H1 (cell line): Measurements from ENCODE around the gene TEF. TPM values are rescaled to one million over a fixed set of nuclear protein-coding genes. Genes with fewer than 3 reads are reported as not detected.
A peak's percentile ranks its signal among the peaks of the same experiment; 100 is the strongest.

Experiments used
- CTCF ChIA-PET: fragments of 300-600 bp; sonication (Branson Sonifier 250); formaldehyde crosslinking; loops from one replicate; lab custom pipeline; 2021; ENCODE audit not compliant: partially characterized antibody; lab: Charles Lee
- POLR2A ChIA-PET: fragments of 300-600 bp; sonication (Branson Sonifier 250); formaldehyde crosslinking; loops from one replicate; lab custom pipeline; 2021; ENCODE audit warnings: inconsistent platforms; ENCODE audit not compliant: partially characterized antibody; lab: Charles Lee
- DNase-seq, 2 experiments: peaks; one replicate each; pipeline versions ENCODE4 v3.0.0 to v3.0.0-alpha.2; 2010 to 2022; ENCODE audit warnings: low spot score in 2 of 2, low read depth in 1 of 2, mixed read lengths in 1 of 2
- FAIRE-seq: peaks from 2 replicates; lab custom pipeline; 2011; peaks lifted over from hg19 to GRCh38; lab: Jason Lieb, UNC
- H2AFZ ChIP-seq: 2 replicates; pipeline ENCODE4 v1.8.1; 2012; ENCODE audit warnings: low read length, inconsistent platforms
- H2AK5ac ChIP-seq: 2 replicates; pipeline ENCODE4 v1.6.1; 2013; ENCODE audit warnings: low read depth, low read length
- H2BK120ac ChIP-seq: replicated peaks from 2 replicates; pipeline ENCODE3; 2013; ENCODE audit warnings: low read depth, low read length, inconsistent platforms
- H2BK12ac ChIP-seq: 2 replicates; pipeline ENCODE4 v1.6.1; 2013; ENCODE audit warnings: low read depth, low read length
- H2BK15ac ChIP-seq: 2 replicates; pipeline ENCODE4 v1.6.1; 2013; ENCODE audit warnings: low read length
- H2BK20ac ChIP-seq: 2 replicates; pipeline ENCODE4 v1.6.1; 2013; ENCODE audit warnings: low read length
- H2BK5ac ChIP-seq: 2 replicates; pipeline ENCODE4 v1.6.1; 2013; ENCODE audit warnings: low read depth, low read length
- H3K14ac ChIP-seq: 2 replicates; pipeline ENCODE4 v1.6.1; 2013; ENCODE audit warnings: inconsistent platforms; ENCODE audit not compliant: insufficient read length
- H3K18ac ChIP-seq: 2 replicates; pipeline ENCODE4 v1.6.1; 2013; ENCODE audit warnings: low read length; ENCODE audit errors: extremely low read depth
- H3K23ac ChIP-seq: 2 replicates; pipeline ENCODE4 v1.6.1; 2013; ENCODE audit warnings: inconsistent platforms; ENCODE audit not compliant: insufficient read length
- H3K23me2 ChIP-seq: 2 replicates; pipeline ENCODE4 v1.6.1; 2013; ENCODE audit warnings: low read depth, low read length
- H3K27ac ChIP-seq: 2 replicates; pipeline ENCODE4 v1.6.1; 2011; ENCODE audit warnings: low read depth, low read length, inconsistent platforms
- H3K27me3 ChIP-seq, 4 experiments: replicated peaks in 1 of 4; 1 replicate in 1 of 4; 2 replicates in 3 of 4; pipeline versions ENCODE4 v1.6.1 to v1.8.1; 2011 to 2013; ENCODE audit warnings: low read length in 3 of 4, mild to moderate bottlenecking in 3 of 4, inconsistent platforms in 2 of 4, mixed read lengths in 2 of 4, moderate library complexity in 1 of 4; ENCODE audit not compliant: control insufficient read depth in 3 of 4, insufficient read depth in 3 of 4; ENCODE audit errors: extremely low read depth in 1 of 4
- H3K36me3 ChIP-seq, 4 experiments: 2 replicates each; pipeline versions ENCODE4 v1.6.1 to v1.8.1; 2011 to 2013; ENCODE audit warnings: mild to moderate bottlenecking in 4 of 4, low read length in 3 of 4, moderate library complexity in 2 of 4, control low read depth in 1 of 4, inconsistent platforms in 1 of 4; ENCODE audit not compliant: insufficient read depth in 4 of 4, control insufficient read depth in 2 of 4
- H3K4ac ChIP-seq: replicated peaks from 2 replicates; pipeline ENCODE3; 2013; ENCODE audit warnings: low read length, low read depth, mixed read lengths, inconsistent platforms; ENCODE audit not compliant: insufficient read length
- H3K4me1 ChIP-seq, 4 experiments: replicated peaks in 1 of 4; 1 replicate in 1 of 4; 2 replicates in 3 of 4; pipeline versions ENCODE4 v1.6.1 to v1.8.1; 2011 to 2013; ENCODE audit warnings: low read length in 3 of 4, inconsistent platforms in 2 of 4, mixed read lengths in 1 of 4; ENCODE audit not compliant: insufficient read depth in 4 of 4, control insufficient read depth in 3 of 4
- H3K4me2 ChIP-seq, 2 experiments: 2 replicates each; pipeline versions ENCODE4 v1.6.1 to v1.8.1; 2011 to 2013; ENCODE audit warnings: low read depth in 2 of 2, low read length in 2 of 2, control low read depth in 1 of 2, inconsistent platforms in 1 of 2, mild to moderate bottlenecking in 1 of 2; ENCODE audit not compliant: insufficient read depth in 1 of 2
- H3K4me3 ChIP-seq, 4 experiments: fragments of 200-600, 300-600 bp in 1 of 4; sonication (generic), shearing (Covaris generic), sonication (Bioruptor Twin) in 1 of 4; 2 replicates each; pipeline versions ENCODE4 v1.5.1 to v1.8.1; 2011 to 2016; ENCODE audit warnings: low read length in 4 of 4, low read depth in 3 of 4, control low read depth in 2 of 4, inconsistent platforms in 2 of 4, mild to moderate bottlenecking in 2 of 4, mixed read lengths in 1 of 4, moderate library complexity in 1 of 4; ENCODE audit not compliant: insufficient read depth in 2 of 4; ENCODE audit errors: extremely low read depth in 1 of 4
- H3K56ac ChIP-seq: replicated peaks from 2 replicates; pipeline ENCODE3; 2013; ENCODE audit warnings: low read depth, mild to moderate bottlenecking, mixed read lengths, low read length, inconsistent platforms; ENCODE audit not compliant: insufficient read length
- H3K79me1 ChIP-seq: 2 replicates; pipeline ENCODE4 v1.6.1; 2013; ENCODE audit warnings: low read depth, low read length, control low read depth
- H3K79me2 ChIP-seq, 2 experiments: 2 replicates each; pipeline versions ENCODE4 v1.6.1 to v1.8.1; 2012 to 2013; ENCODE audit warnings: low read length in 2 of 2, mild to moderate bottlenecking in 2 of 2, inconsistent platforms in 1 of 2; ENCODE audit not compliant: insufficient read depth in 2 of 2, control insufficient read depth in 1 of 2
- H3K9ac ChIP-seq, 4 experiments: replicated peaks in 1 of 4; 1 replicate in 1 of 4; 2 replicates in 3 of 4; pipeline versions ENCODE4 v1.6.1 to v1.8.1; 2011 to 2013; ENCODE audit warnings: low read depth in 3 of 4, low read length in 3 of 4, control low read depth in 2 of 4, mild to moderate bottlenecking in 2 of 4, moderate library complexity in 2 of 4, inconsistent platforms in 1 of 4; ENCODE audit errors: extremely low read depth in 1 of 4
- H3K9me3 ChIP-seq, 2 experiments: 2 replicates each; pipeline versions ENCODE4 v1.6.1 to v1.8.1; 2012 to 2013; ENCODE audit warnings: mild to moderate bottlenecking in 2 of 2, moderate library complexity in 2 of 2, control low read depth in 1 of 2, inconsistent platforms in 1 of 2, low read depth in 1 of 2, low read length in 1 of 2, mixed read lengths in 1 of 2; ENCODE audit not compliant: insufficient read depth in 2 of 2
- H4K20me1 ChIP-seq, 2 experiments: replicated peaks in 1 of 2; 2 replicates each; pipeline versions ENCODE3 to v1.8.1; 2011 to 2013; ENCODE audit warnings: inconsistent platforms in 2 of 2, low read length in 2 of 2, mild to moderate bottlenecking in 1 of 2; ENCODE audit not compliant: insufficient read depth in 2 of 2, control insufficient read depth in 1 of 2
- H4K5ac ChIP-seq: 2 replicates; pipeline ENCODE4 v1.6.1; 2013; ENCODE audit warnings: low read length, low read depth, mixed read lengths, inconsistent platforms; ENCODE audit not compliant: insufficient read length
- H4K8ac ChIP-seq: 2 replicates; pipeline ENCODE4 v1.8.0; 2013; ENCODE audit warnings: mild to moderate bottlenecking, moderate library complexity, low read length, inconsistent platforms; ENCODE audit not compliant: insufficient read depth; ENCODE audit errors: extremely low read depth
- H4K91ac ChIP-seq: replicated peaks from 2 replicates; pipeline ENCODE3; 2013; ENCODE audit warnings: low read length, mixed read lengths, inconsistent platforms; ENCODE audit not compliant: insufficient read length
- BRCA1 ChIP-seq: IDR thresholded peaks from 2 replicates; pipeline ENCODE4 v1.6.1; 2012; ENCODE audit warnings: low read depth, low read length, improper control_type of control experiment
- HDAC6 ChIP-seq: IDR thresholded peaks from one replicate; pipeline ENCODE4 v1.7.1; 2012; ENCODE audit warnings: low read depth, mild to moderate bottlenecking, inconsistent platforms, low read length, moderate library complexity
- JUN ChIP-seq: IDR thresholded peaks from 2 replicates; pipeline ENCODE4 v1.6.1; 2011; ENCODE audit warnings: low read depth, mild to moderate bottlenecking, improper control_type of control experiment, low read length
- NRF1 ChIP-seq: IDR thresholded peaks from 2 replicates; pipeline ENCODE4 v1.6.1; 2011; ENCODE audit warnings: mild to moderate bottlenecking, low read depth, low read length, improper control_type of control experiment
- RFX5 ChIP-seq: IDR thresholded peaks from 2 replicates; pipeline ENCODE4 v1.6.1; 2011; ENCODE audit warnings: low read depth, low read length, improper control_type of control experiment, borderline replicate concordance
- SP4 ChIP-seq: IDR thresholded peaks from 2 replicates; pipeline ENCODE4 v1.6.1; 2012; ENCODE audit warnings: low read length, inconsistent platforms
- TAF7 ChIP-seq: optimal IDR thresholded peaks from 2 replicates; pipeline ENCODE3; 2011; ENCODE audit warnings: low read depth, mild to moderate bottlenecking, inconsistent platforms, low read length, moderate library complexity, borderline replicate concordance
- TBP ChIP-seq: IDR thresholded peaks from 2 replicates; pipeline ENCODE4 v1.6.1; 2011; ENCODE audit warnings: low read depth, low read length, improper control_type of control experiment
- TCF12 ChIP-seq: IDR thresholded peaks from 2 replicates; pipeline ENCODE4 v1.6.1; 2011; ENCODE audit warnings: low read depth, mild to moderate bottlenecking, low read length
- TEAD4 ChIP-seq: IDR thresholded peaks from 2 replicates; pipeline ENCODE4 v1.6.1; 2012; ENCODE audit warnings: low read depth, low read length, inconsistent platforms, mixed read lengths
- ZNF274 ChIP-seq: IDR thresholded peaks from 2 replicates; pipeline ENCODE4 v1.7.0; 2012; ENCODE audit warnings: low read length, borderline replicate concordance; ENCODE audit errors: extremely low read depth
- WGBS, 2 experiments: shearing (Covaris generic) in 1 of 2; methylation state at CpG; one replicate each; pipeline versions ENCODE4 v1.1.6 to v1.1.7; 2013 to 2015; ENCODE audit warnings: low lambda C conversion rate in 2 of 2, mixed read lengths in 2 of 2, inconsistent platforms in 1 of 2, low coverage in 1 of 2, missing lambda C conversion rate in 1 of 2; ENCODE audit not compliant: insufficient replicate concordance in 2 of 2, insufficient coverage in 1 of 2, insufficient read length in 1 of 2; ENCODE audit errors: extremely low coverage in 1 of 2, missing lambda C conversion rate in 1 of 2; 5-methylcytosine and 5-hydroxymethylcytosine counted together
- polyA plus RNA-seq, 7 experiments: library from polyadenylated mRNA; depleted of rRNA in 3 of 7; stranded (reverse) in 5 of 7; unstranded in 2 of 7; fragments of >200 nt in 5 of 7; fragments of 200-250 nt in 2 of 7; gene quantifications; 1 replicate in 5 of 7; 2 replicates in 1 of 7; 4 replicates in 1 of 7; pipeline versions ENCODE4 v1.2.1 to v1.2.3, GENCODE V29; 2011 to 2013; ENCODE audit warnings: missing spikeins in 2 of 7, mixed read lengths in 2 of 7
- total RNA-seq: library from RNA; stranded (reverse); fragmentation: NEBNext Ultra II Directional; extraction: Animal tissue kit (Norgen Biotek cat#: 25700); gene quantifications from 2 replicates; pipeline ENCODE4 v1.2.1, GENCODE V29; 2021

TEF gene
- total and polyA plus RNA-seq, 2 of the 8 experiments (the other 6 are each of a cell fraction or from before 2014, with no cell fraction given) = 7.4 to 9.0 TPM

- H3K4me3 ChIP-seq = no peak overlapping the region
- H2BK120ac ChIP-seq = no peak overlapping the region
- no peak overlapping the region for H3K4me2 ChIP-seq
- POLR2A ChIA-PET = interaction anchor here (0.6 to 9.8 kb wide), 16 partner anchors 9 to 133 kb away, joined by 3 to 106 read pairs (median 4); partner anchors contain the start of genes ACO2, PHF5A, TEF and TOB2
- no peak overlapping the region for H2BK20ac ChIP-seq
- H4K8ac ChIP-seq = no peak overlapping the region; the same call in 1 of the 2 replicates
- no peaks in the 10 kb centered on the region; a peak in 2 of 8 replicates for H3K36me3 ChIP-seq
- H3K79me2 ChIP-seq = no peaks in the 10 kb centered on the region
- H4K91ac ChIP-seq = no peak overlapping the region
- TF ChIP-seq TBP = no peak
- no peak for TF ChIP-seq TEAD4
- TF ChIP-seq SP4 = no peak
- no peak for TF ChIP-seq TAF7
- TF ChIP-seq HDAC6 = no peak
- no peak for TF ChIP-seq TCF12
- TF ChIP-seq NRF1 = no peak
- TF ChIP-seq RFX5 = no peak
- no peak for TF ChIP-seq JUN
- TF ChIP-seq BRCA1 = no peak
- TF ChIP-seq ZNF274 = no peak
- H2AFZ ChIP-seq = no peak overlapping the region
- FAIRE-seq (no peak), DNase-seq (no peak)
- no peak overlapping the region for H3K18ac ChIP-seq
- no peak overlapping the region for H3K27ac ChIP-seq
- H2BK12ac ChIP-seq = no peak overlapping the region
- no peak overlapping the region for H3K9ac ChIP-seq
- H3K56ac ChIP-seq = no peak overlapping the region
- H3K9me3 ChIP-seq = no peaks in the 10 kb centered on the region
- H3K23me2 ChIP-seq = no peaks in the 10 kb centered on the region
- peaks cover 0 to 3% (median 0%) of the 10 kb centered on the region in 4 experiments; a peak in 1 of 7 replicates for H3K4me1 ChIP-seq
- no peaks in the 10 kb centered on the region for H3K27me3 ChIP-seq
- no peak overlapping the region for H2BK15ac ChIP-seq
- H3K14ac ChIP-seq = no peak overlapping the region
- CTCF ChIA-PET = interaction anchor here (0.7 to 15.8 kb wide), 26 partner anchors 8 to 195 kb away, joined by 3 to 269 read pairs (median 8); partner anchors contain the start of genes ACO2, PHF5A and TOB2
- no peaks in the 10 kb centered on the region for H4K20me1 ChIP-seq
- H3K4ac ChIP-seq = no peak overlapping the region
- no peaks in the 10 kb centered on the region for H3K79me1 ChIP-seq
- 85% methylated on average over 16 of the region's 16 CpGs; no CpG with 5 or more reads in 1 of the 2 experiments for WGBS, 2 experiments
- H2BK5ac ChIP-seq = no peak overlapping the region
- 0 out of 2 replicates have a peak overlapping the region, but pooled peaks have one; percentile 39 for H2AK5ac ChIP-seq
- no peak overlapping the region for H4K5ac ChIP-seq
- no peak overlapping the region for H3K23ac ChIP-seq
Measured at GRCh38 chr22:41401781-41402648, 20.3 kb downstream of the TEF start.
